GM19099 (cell line): ENCODE results near the gene COPS6.
A peak's percentile ranks its signal among the peaks of the same experiment; 100 is the strongest.

Experiments
- POLR2A ChIP-seq: IDR thresholded peaks from 3 replicates; pipeline ENCODE4 v1.6.1; 2011; ENCODE audit warnings: low read depth; ENCODE audit not compliant: insufficient read length; ENCODE audit errors: extremely low read depth

Gene COPS6

DNA sequence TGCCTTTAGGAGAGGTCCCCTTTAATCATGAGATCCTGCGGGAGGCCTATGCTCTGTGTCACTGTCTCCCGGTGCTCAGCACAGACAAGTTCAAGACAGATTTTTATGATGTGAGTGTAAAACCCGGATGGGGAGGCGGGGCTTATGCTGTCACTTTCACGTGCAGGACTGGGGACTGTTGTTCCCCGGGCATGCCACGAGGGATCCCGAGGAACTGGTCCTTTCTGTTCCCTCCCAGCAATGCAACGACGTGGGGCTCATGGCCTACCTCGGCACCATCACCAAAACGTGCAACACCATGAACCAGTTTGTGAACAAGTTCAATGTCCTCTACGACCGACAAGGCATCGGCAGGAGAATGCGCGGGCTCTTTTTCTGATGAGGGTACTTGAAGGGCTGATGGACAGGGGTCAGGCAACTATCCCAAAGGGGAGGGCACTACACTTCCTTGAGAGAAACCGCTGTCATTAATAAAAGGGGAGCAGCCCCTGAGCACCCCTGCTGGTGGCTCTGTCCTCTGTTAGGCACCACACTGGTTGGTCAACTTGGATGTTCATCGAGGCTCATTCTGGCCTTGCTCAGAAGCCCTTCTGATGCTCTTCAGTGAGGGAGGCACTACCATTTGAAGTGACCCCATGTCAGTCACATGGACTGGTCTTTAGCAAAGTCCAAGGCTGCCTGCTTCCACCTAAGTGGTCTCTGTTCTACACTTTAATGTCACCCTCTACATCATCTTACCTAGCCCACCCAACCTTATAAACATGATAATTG, 2.8 kb downstream of the COPS6 start:
- peak; percentile 37 for TF ChIP-seq POLR2A

DNA sequence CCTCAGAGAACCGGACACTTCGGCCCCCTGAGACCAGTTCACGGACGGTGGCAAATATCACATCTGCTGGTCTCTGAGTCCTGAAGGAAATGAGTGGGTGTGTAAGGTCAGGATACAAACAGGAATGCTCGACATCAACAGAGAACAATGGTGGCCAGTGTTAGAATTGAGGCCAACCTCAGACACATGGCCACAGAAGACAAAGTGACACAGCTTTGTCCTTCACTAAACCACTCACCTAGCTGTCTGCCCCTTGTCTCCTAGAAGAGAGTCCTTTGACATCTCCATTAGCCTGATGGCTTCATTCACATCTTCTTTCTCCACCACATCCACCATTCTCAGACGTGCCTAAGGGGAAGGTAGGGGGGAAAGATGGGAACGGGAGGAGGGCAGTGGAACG, 4.3 kb downstream of the COPS6 start:
- peak; percentile 7 for TF ChIP-seq POLR2A

DNA sequence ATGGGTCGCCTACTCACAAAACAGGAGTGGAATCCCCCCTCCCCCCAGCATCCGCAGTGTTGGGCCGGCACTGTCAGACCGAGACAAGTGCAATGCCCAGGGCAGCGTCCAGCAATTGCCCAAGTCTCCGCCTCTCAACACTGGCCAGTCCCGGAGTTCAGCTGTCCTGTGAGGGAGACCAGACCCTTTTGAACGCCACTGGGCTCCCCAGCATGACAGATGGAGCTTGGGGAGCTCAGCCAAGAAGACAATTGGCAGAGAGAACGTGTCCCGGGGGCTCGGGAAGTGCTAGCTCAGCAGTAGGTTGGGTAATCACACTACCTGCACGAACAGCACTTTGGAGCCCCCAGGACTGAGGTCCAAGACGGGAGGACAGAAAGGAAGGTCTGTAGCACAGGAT, 4.7 kb downstream of the COPS6 start:
- TF ChIP-seq POLR2A: peak; percentile 11

DNA sequence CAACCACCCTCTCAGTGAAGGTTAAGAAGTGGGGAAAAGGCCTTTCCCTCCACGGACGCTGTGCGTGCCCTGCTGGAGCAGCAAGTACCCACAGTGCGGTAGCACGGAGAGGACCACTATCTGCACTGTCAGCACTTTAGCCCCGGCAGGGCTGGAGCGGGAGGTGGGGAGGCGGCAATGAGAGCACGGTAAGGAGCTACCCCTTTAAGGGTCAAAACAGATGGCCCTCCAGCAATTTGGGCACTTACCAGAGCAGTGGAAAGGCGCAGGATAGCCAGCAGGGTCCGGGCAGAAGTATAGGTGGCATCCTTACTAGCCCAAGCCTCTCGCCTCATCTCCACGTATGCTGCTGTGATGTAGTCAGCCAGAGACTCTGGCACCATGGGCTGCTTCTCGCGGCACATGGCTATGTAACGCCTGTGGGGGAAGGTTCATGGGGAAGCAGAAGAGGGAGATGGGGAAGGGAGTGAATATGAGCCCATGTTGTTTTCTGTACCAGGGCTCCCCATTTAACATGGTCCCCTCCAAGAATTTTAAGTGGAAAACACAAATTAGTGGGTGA, 5.2 kb downstream of the COPS6 start:
- TF ChIP-seq POLR2A: no peak

DNA sequence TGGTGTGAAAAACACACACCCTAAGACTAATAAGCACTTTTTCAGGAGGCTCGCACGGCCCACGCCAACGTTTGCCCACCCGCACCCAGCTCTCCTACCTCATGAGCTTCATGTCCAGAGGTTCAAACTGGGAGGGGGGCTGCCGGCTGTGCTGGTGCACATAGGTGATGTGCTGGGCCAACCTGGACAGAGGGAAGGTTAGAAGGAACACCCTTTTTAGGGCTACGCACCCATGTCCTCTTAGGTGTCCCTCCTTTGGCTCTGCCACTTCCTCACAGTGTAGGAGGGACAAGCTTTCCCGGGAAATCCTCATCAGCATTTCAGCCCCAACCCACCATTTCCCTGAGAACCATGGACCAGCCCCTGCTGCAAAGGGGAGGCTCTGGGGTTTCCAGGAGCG, 6.5 kb downstream of the COPS6 start:
- no peak for TF ChIP-seq POLR2A

DNA sequence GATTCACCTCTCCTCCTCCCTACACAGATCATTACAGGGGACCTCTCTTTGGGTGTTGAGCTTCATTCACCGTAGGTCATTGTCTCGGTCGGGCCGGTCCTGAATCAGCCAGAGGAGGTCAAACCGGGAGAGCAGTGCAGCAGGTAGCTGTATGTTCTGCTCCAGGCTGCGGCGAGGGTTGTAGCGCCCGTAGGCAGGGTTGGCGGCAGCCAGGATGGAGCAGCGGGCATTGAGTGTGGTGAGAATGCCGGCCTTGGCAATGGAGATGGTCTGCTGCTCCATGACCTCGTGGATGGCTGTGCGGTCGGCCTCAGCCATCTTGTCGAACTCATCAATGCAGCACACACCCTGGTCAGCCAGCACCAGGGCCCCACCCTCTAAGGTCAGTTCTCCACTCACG, 6.9 kb downstream of the COPS6 start:
- TF ChIP-seq POLR2A: no peak

DNA sequence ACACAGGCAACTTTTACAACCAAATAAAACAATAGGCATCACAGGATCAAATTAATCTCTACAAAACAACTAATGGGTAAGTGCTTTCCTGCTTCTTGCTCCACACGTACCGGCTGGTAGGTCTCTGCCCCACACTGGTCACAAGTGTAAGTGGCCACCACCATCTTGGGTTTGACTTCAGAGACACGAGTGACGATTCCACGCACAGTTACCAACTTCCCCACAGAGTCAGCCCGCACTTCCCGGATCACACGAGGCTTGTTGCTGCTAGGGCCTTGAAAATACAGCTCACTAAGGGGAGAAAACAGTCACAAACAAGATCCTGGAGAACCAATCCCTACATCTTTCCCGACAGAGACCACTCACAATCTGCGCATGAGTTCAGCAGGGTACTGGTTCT, 10.1 kb downstream of the COPS6 start:
- TF ChIP-seq POLR2A: peak; percentile 12

DNA sequence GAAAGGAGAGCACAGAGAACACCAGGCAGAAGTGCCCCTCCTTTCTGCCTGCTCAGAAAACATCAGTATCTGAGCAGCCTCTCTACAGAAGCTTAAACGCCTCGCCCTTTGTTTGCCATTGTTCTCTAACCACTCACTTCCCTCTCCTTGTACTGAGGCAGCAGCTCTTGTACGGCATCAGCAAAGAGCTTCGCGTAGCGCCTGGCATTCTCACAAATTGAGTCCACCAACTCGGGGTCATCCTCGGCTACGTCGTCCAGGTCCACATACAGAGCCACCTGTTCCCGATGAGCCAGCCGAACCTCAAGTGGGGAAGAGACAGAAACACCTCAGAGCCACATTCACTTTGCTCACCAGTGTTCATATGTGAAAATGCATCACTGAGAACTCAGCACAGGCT, 10.7 kb downstream of the COPS6 start:
- TF ChIP-seq POLR2A: no peak

DNA sequence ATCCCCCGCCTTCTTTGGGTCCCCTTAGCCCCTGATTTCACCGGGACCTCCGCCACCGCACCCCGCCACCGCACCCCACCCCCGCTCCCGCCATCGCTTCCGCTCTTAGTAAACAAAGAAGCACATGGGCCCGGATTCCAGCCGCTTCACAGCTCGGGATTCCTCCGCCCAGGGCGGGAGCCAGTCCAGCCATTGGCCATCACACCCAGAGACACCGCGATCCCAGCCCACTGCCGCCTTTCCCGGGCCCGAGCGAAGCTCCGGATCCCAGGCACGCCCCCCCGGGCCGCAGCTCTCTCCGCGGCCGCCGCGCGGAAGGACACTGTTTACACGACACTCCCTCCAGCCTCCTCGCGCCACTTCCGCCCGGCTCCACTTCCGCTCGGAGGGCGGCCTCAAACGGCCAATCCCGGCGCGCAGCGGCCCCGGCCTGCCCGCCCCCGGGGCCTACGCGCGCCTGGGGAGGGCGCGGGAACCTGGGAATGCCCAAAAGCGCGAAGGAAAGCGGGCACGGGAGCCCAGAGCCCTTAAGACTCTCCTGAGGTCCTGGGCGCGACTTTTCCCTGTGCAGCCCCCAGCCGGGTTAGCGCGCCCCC, 11.7 kb downstream of the COPS6 start:
- TF ChIP-seq POLR2A: no peak

DNA sequence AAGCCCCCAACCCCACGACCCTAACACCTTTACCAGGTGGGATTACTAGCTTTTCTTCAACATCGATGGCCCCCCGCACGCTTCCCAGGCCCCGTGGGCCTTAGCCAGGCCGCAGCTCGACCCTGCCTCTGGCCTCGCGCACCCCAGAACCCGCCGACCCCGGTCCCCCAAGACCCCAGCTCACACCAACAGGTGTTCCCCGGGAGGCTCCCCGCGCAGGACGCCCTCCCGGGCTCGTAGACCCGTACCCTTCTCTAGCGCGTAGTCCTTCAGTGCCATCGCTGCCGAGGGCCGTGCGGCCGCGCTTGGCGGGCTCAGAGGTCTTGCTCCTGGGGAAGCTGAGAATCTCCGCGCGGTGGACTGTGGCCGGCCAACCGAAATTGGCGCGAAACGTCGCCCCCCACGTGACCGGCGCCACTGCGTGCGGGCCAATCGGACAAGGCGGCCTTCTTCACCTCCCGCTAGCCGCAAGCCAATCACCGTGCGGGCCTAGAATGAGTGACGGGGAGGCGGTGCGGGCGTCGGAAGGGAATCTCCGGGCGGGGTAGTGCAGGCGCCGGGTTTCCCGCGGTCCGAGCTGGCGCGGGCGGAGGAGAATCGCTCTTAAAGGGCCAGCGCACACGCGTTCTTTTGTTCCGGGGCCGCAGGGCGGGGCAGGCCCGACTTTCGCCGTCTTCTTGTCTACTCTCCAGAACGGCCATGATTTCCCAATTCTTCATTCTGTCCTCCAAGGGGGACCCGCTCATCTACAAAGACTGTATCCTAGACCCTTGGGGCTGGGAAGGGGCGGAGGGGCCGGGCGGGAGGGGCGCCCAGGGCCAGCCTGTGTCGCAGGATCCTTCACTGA, 12.5 kb downstream of the COPS6 start, which contains the start of the genes AP4M1 and MCM7:
Gene AP4M1 (plus strand): TSS at position 628 of the 847 bp plus-strand sequence. CDS start 72 bp downstream, at position 700.
Gene MCM7 (minus strand): TSS at position 382 of the 847 bp plus-strand sequence. CDS start 103 bp downstream, at position 279.
- peak; percentile 84 for TF ChIP-seq POLR2A

DNA sequence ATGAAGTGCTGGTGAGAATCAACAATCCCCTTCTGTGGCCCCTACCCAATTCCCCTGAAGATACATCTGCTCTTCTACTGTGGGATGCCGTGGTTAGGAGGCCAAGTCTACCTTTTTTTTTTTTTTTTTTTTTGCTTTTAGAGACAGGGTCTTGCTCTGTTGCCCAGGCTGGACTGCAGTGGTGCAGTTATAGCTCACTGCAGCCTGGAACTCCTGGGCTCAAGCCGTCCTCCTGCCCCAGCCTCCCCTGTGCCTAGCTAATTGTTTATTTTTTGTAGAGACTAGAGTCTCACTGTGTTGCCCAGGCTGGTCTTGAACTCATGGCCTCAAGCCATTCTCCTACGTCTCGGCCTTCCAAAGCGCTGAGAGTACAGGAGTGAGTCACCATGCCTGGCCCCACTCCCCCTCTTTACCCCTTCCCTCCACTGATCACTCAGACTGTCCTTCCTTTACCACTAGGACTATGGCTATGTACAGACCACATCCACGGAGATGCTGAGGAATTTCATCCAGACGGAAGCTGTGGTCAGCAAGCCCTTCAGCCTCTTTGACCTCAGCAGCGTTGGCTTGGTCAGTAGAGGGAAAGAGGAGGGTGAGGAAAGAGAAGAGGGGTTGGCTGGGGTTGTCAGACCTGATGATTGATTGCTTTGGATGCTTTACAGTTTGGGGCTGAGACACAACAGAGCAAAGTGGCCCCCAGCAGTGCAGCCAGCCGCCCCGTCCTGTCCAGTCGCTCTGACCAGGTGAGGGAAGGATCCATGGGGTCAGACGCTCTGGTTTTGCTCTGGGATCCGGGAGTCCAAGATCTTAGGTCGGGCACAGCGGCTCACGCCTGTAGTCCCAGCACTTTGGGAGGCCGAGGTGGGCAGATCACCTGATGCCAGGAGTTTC, 14.4 kb downstream of the COPS6 start:
- no peak for TF ChIP-seq POLR2A

DNA sequence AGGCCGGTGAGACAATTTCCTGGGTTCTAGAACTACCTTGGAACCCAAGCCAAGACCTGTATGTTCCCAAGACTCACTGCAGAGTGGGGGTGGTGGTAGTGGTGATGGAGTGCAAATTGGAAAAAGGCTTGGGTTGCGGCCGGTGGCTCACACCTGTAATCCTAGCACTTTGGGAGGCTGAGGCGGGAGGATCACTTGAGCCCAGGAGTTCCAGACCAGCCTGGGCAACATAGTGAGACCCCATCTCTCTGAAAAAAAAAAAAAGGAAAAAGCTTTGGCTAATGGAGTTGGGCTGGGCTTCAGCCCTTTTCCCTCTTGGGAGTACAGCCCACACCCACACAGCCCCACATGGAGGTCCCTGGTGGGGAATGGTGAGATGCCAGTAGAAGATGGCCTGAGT, 16.8 kb downstream of the COPS6 start:
- no peak for TF ChIP-seq POLR2A

DNA sequence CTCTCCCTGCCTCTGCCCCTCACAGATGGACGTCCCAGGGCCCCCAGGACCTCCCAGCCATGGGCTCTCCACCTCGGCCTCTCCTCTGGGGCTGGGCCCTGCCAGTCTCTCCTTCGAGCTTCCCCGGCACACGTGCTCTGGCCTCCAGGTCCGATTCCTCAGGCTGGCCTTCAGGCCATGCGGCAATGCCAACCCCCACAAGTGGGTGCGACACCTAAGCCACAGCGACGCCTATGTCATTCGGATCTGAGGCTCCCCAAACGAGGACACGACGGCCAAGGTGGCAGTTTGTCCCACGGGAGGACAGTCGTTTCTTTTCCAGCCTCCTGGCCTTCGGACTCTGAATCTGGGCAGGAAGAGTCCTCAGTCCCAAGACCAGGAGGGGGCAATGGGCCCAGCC, 17.9 kb downstream of the COPS6 start:
- TF ChIP-seq POLR2A: no peak

DNA sequence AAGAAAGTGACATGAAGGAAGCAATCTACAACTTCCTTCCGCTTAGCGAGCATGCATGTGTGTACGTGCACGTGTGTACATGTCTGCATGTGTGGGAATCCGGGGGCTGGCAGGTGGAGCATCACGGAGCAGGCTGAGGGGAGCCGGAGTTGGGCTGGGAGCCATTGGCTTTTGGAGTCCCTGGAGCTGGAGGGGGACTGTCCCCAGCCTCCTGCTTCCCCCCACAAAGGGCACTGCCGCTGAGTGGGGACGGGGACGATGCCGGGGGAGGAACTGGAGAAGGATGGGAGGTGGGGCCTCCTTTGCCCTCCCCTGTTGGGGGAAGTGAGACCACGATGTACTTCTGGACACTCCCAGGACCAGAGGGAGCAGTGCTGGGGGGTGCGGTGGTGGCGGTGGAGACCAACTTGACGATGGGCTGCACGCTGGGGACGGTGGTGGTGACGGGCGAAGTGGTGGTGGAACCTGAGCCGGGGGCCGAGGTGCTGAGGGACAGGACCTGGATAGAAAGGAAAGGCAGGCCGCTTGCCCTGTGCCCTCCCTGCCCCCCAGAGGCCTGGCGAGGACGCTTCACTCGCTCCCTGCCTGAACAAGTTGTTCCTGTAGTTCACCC, 18.5 kb downstream of the COPS6 start:
- no peak for TF ChIP-seq POLR2A
